ENCODE results near the gene EPHA4.

The EPHA4 gene

GRCh38 chr2:221392228-221392881, 179.7 kb downstream of the EPHA4 start:
- DNase-seq (ENCODE audit: low spot score): no peak

GRCh38 chr2:221390878-221391277, 181.2 kb downstream of the EPHA4 start:
- no peak for DNase-seq (ENCODE audit: low spot score)

GRCh38 chr2:221389904-221390303, 182.2 kb downstream of the EPHA4 start:
- no peak for DNase-seq (ENCODE audit: low spot score)

GRCh38 chr2:221389421-221389820, 182.7 kb downstream of the EPHA4 start:
- DNase-seq (ENCODE audit: low spot score): no peak

- DNase-seq (ENCODE audit: low spot score): no peak
Observed at GRCh38 chr2:221388891-221389290, 183.2 kb downstream of the EPHA4 start.

- DNase-seq (ENCODE audit: low spot score): no peak
Observed at GRCh38 chr2:221385716-221386115, 186.4 kb downstream of the EPHA4 start.

- DNase-seq (ENCODE audit: low spot score): no peak
Observed at GRCh38 chr2:221381928-221382488, 190.1 kb downstream of the EPHA4 start.

- DNase-seq (ENCODE audit: low spot score): no peak
Observed at GRCh38 chr2:221380686-221381085, 191.4 kb downstream of the EPHA4 start.

- DNase-seq (ENCODE audit: low spot score): no peak
Observed at GRCh38 chr2:221380062-221380461, 192.0 kb downstream of the EPHA4 start.

- DNase-seq (ENCODE audit: low spot score): no peak
Observed at GRCh38 chr2:221377597-221377996, 194.5 kb downstream of the EPHA4 start.

- no peak for DNase-seq (ENCODE audit: low spot score)
Observed at GRCh38 chr2:221377066-221377465, 195.0 kb downstream of the EPHA4 start.

GRCh38 chr2:221374234-221374633, 197.9 kb downstream of the EPHA4 start:
- DNase-seq (ENCODE audit: low spot score): no peak

GRCh38 chr2:221372907-221373306, 199.2 kb downstream of the EPHA4 start:
- DNase-seq (ENCODE audit: low spot score): no peak

GRCh38 chr2:221372159-221372884, 199.8 kb downstream of the EPHA4 start:
- DNase-seq (ENCODE audit: low spot score): no peak

- DNase-seq (ENCODE audit: low spot score): no peak
Observed at GRCh38 chr2:221371347-221371746, 200.8 kb downstream of the EPHA4 start.

GRCh38 chr2:221370857-221371211, 201.3 kb downstream of the EPHA4 start:
- DNase-seq (ENCODE audit: low spot score): no peak

- no peak for DNase-seq (ENCODE audit: low spot score)
Observed at GRCh38 chr2:221370076-221370856, 201.8 kb downstream of the EPHA4 start.
